ENCODE data around the gene VAV2.

Gene VAV2

DNA sequence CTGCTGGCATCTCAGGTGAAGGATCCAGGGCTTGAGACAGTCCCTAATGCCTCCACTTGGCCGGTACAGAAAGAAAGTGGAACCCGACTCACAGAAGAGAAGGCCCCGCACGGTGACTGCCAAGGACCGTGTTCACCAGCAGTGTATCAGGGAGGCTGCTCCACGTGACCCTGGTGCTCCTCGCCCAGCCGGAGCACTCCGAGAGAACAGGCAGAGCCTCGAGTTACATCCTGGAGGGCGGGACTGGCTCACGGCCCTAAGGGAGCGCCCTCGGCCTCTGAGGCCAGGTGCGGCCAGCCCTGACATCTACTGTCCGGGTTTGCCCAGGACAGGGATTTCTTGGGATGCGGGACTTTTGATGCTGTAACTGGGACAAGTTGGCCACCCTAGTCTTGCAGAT is 149.9 kb downstream of the VAV2 start:
- H3K4me3 ChIP-seq (replicated peaks; ENCODE audit: low read depth, low read length) = no peak overlapping the region
- TF ChIP-seq, protein P1, sequence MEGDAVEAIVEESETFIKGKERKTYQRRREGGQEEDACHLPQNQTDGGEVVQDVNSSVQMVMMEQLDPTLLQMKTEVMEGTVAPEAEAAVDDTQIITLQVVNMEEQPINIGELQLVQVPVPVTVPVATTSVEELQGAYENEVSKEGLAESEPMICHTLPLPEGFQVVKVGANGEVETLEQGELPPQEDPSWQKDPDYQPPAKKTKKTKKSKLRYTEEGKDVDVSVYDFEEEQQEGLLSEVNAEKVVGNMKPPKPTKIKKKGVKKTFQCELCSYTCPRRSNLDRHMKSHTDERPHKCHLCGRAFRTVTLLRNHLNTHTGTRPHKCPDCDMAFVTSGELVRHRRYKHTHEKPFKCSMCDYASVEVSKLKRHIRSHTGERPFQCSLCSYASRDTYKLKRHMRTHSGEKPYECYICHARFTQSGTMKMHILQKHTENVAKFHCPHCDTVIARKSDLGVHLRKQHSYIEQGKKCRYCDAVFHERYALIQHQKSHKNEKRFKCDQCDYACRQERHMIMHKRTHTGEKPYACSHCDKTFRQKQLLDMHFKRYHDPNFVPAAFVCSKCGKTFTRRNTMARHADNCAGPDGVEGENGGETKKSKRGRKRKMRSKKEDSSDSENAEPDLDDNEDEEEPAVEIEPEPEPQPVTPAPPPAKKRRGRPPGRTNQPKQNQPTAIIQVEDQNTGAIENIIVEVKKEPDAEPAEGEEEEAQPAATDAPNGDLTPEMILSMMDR (IDR thresholded peaks at IDR 0.05; ENCODE audit: low read depth, low read length, missing control alignments) = no peak
- DNase-seq (ENCODE audit: extremely low read depth, low read depth) = no peak

DNA sequence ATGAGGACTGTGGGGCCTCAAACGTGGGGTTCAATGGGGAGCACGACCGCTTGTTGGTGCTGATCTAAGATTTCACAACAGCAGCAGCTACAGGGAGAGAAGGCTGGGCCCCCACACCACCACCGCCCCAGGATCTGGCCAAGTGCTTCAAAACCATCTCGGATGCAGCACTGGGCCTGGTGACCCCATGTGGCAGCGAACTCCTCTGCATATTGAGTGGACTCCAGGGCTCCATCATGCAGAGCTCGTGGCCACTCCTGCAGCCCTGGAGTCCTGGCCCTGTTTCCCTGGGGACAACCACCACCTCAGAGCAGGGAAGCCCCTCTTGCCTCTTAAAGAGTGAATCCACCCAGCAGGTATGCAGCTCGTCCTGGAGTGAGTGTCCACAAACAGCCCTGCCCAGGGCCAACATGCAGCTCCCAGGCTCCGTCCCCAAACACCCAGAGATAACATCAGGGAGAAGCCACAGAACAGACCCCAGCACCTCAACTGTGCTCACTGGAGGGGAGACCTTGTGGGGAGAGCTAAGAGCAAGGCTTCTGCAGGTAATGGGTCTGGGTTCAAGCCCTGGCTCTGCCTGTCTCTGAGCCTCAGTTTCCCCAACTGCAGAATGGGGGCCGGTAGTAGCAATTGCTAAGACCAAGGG is 150.8 kb downstream of the VAV2 start:
- TF ChIP-seq, protein P1 (IDR thresholded peaks at IDR 0.05; ENCODE audit: low read depth, low read length, missing control alignments) = no peak
- no peak for DNase-seq (ENCODE audit: extremely low read depth, low read depth)
- no peak overlapping the region for H3K4me3 ChIP-seq (replicated peaks; ENCODE audit: low read depth, low read length)

DNA sequence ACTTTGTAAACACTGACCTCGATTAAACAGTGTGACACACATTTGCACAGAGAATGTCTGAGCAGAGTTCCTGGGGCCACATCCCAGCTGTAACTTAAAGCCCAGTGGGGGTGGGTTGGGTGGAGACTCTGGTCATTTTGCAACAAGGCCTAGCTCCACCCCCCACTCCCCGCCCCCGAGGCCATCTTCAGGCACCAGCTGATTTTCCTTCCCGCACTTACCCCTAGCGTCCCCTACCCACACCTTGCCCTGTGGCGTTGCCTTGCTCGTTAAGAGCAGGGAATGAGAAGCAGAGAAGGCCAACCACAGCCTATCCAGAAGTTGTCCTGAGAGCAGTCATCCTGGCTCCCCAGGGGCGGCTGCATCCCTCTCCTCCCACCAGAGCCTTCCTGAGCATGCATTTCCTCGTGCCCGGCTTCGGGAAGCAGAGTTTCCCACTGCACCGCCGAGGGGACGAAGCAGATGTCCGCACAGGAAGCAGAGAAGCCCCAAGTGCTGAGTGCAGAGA is 152.2 kb downstream of the VAV2 start:
- no peak overlapping the region for H3K4me3 ChIP-seq (replicated peaks; ENCODE audit: low read depth, low read length)
- no peak for DNase-seq (ENCODE audit: extremely low read depth, low read depth)
- TF ChIP-seq, protein P1 (IDR thresholded peaks at IDR 0.05; ENCODE audit: low read depth, low read length, missing control alignments) = no peak

DNA sequence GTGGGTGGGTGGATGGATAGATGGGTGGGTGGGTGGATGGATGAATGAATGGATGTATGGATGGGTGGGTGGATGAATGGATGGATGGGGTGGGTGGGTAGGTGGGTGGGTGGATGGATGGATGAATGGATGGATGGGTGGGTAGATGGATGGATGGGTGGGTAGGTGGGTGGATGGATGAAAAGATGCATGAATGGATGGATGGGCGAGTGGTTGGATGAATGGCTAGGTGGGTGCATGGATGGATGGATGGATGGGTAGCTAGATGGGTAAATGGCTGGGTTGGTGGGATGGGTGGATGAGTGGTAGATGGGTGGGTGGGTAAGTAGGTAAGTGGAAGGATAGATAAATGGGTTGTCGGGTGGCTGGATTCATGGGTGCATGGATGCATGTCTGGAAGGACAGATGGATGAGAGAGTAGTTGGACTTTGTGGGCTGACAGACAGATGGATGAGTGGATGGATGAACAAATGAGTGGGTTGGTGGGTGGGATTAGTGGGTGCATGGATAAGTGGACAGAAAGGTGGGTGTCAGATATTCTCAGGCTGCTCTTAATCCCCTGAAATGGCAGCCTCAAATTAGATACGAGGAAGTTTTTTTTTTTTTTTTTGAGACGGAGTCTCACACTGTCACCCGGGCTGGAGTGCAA is 153.1 kb downstream of the VAV2 start:
- TF ChIP-seq, protein P1 (IDR thresholded peaks at IDR 0.05; ENCODE audit: low read depth, low read length, missing control alignments) = no peak
- no peak for DNase-seq (ENCODE audit: extremely low read depth, low read depth)
- H3K4me3 ChIP-seq (replicated peaks; ENCODE audit: low read depth, low read length) = no peak overlapping the region

DNA sequence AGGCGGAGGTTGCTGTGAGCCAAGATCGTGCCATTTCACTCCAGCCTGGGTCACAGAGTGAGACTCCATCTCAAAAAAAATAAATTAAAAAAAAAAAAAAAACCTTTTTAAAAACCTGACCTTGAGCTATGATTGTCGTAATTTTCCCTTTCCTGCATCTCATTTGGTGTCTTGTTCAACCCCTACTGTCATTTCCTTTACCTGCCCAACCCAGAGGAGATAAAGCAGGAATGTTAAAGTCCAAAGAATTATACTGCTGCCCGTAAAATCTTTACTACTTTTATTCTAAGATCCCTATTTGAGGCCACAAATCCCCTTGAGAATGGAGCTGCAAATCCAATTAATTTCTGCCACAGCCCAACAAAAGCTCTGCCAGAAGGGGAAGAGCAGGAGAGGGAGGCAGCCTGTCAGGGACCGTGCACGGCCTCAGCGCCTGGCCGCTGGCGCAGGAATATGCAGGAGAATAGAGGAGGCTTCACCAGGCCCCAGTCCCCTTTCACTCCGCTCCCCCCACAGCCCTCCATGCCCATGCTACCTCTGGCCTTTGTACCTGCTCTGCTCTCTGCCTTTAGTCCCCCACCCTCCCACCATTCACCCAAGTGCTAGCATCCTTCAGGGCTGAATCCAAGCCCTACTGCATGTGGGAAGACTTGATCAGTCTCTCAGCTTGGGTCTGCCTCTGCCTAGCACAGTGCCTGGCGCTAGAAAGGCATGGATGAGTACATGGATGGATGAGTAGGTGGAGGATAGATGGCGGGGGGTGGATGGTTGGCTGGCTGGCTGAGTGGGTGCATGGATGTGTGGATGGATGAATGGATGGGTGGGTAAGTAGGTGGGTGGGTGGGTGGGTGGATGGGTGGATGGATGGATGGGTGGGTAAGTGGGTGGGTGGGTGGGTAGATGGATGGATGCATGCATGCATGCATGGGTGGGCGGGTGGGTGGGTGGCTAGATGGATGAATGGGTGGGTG is 154.2 kb downstream of the VAV2 start:
- DNase-seq (ENCODE audit: extremely low read depth, low read depth) = no peak
- TF ChIP-seq, protein P1 (IDR thresholded peaks at IDR 0.05; ENCODE audit: low read depth, low read length, missing control alignments) = no peak
- no peak overlapping the region for H3K4me3 ChIP-seq (replicated peaks; ENCODE audit: low read depth, low read length)

DNA sequence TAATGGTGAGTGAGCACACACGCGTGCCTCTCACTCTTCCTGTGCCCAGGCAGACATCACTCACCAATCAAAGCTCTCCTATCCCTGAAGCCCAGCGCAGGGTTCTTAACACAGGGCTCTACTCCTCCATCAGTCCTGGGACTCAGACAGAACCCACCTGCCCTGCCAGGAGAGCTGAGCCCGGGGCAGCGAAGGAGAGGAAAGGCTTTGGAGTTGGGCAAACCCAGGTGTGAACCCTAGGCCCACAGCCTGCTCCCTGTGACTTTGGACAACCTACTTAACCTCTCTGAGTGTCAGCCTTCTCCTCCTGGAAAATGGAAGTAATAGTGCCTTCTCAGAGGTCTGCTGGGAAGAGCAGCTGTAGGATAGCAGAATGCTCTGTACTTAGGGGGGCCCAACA is 155.3 kb downstream of the VAV2 start:
- no peak for DNase-seq (ENCODE audit: extremely low read depth, low read depth)
- TF ChIP-seq, protein P1 (IDR thresholded peaks at IDR 0.05; ENCODE audit: low read depth, low read length, missing control alignments) = no peak
- no peak overlapping the region for H3K4me3 ChIP-seq (replicated peaks; ENCODE audit: low read depth, low read length)
